ENCODE results near the gene ZNF598. TPM values are rescaled to one million over a fixed set of nuclear protein-coding genes. Genes with fewer than 3 reads are reported as not detected.

Gene ZNF598
- total RNA-seq, 1 experiment from 2014 or later: 57.4 TPM

GRCh38 chr16:2054543-2055245 is 45.1 kb upstream of the ZNF598 start:
- Histone ChIP-seq H3K9me2 (ENCODE audit: insufficient read depth) (no peaks in the 10 kb centered on the region), H3K9ac (ENCODE audit: low read length) (no peak overlapping the region), H4K20me1 (ENCODE audit: insufficient read depth) (no peaks in the 10 kb centered on the region), H3K27me3 (ENCODE audit: insufficient read depth, low read length) (no peaks in the 10 kb centered on the region), H3K9me3 (ENCODE audit: control insufficient read depth in 1 of 2, insufficient read depth in 1 of 2, low read depth in 1 of 2, low read length in 2 of 2) (no peaks in the 10 kb centered on the region), H3K4me3 (replicated peaks in 1 of 2; ENCODE audit: low read depth in 1 of 2, low read length in 2 of 2) (no peak overlapping the region), H3K4me2 (ENCODE audit: low read length) (no peak overlapping the region), H3K27ac (ENCODE audit: low read depth, low read length) (no peak overlapping the region), H3K79me2 (ENCODE audit: insufficient read depth, low read length) (no peaks in the 10 kb centered on the region), H2AFZ (ENCODE audit: low read depth, low read length, poor library complexity, severe bottlenecking) (no peak overlapping the region), H3K36me3 (ENCODE audit: control insufficient read depth in 1 of 2, insufficient read depth in 2 of 2, low read length in 2 of 2) (peaks cover 0 to 3% of the 10 kb centered on the region in 2 experiments; a peak in 2 of 4 replicates), H3K4me1 (ENCODE audit: control insufficient read depth in 1 of 2, insufficient read depth in 2 of 2, low read length in 2 of 2) (no peaks in the 10 kb centered on the region)
- BruUV-seq (replicated peaks): no TSS peak
- POLR2A ChIA-PET: no interaction called here
- CTCF ChIA-PET: no interaction called here
- no peak for TF ChIP-seq RAD21 (IDR thresholded peaks at IDR 0.05; ENCODE audit: low read depth)
- TF ChIP-seq EZH2phosphoT487 (IDR thresholded peaks at IDR 0.05; ENCODE audit: borderline replicate concordance): no peak
- no peak for TF ChIP-seq POLR2AphosphoS5 (IDR thresholded peaks at IDR 0.05; ENCODE audit: low read depth, low read length)
- no peak for TF ChIP-seq YY1 (IDR thresholded peaks at IDR 0.05; ENCODE audit: extremely low read depth, insufficient replicate concordance, low read depth, low read length)
- no peak for ATAC-seq
- RAD21 ChIA-PET (ENCODE audit: low non-redundant PET in 1 of 2, low total read pairs in 2 of 2, uncharacterized antibody in 2 of 2, unreplicated experiment in 2 of 2): no interaction called here
- intact Hi-C loops (cut with micrococcal nuclease): no loop called here
- DNase-seq (ENCODE audit: low read depth, low spot score): no peak

GRCh38 chr16:2053897-2054296 is 44.3 kb upstream of the ZNF598 start:
- ChIA-PET POLR2A (no interaction called here), CTCF (no interaction called here)

More at GRCh38 chr16:2053897-2054296, 44.3 kb upstream of the ZNF598 start:
- Histone ChIP-seq H3K79me2 (ENCODE audit: insufficient read depth, low read length) (0 out of 2 replicates have a peak, but pooled peaks cover under 1% of the 10 kb centered on the region), H3K4me2 (ENCODE audit: low read length) (no peak overlapping the region), H3K9me3 (ENCODE audit: control insufficient read depth in 1 of 2, insufficient read depth in 1 of 2, low read depth in 1 of 2, low read length in 2 of 2) (no peaks in the 10 kb centered on the region), H2AFZ (ENCODE audit: low read depth, low read length, poor library complexity, severe bottlenecking) (no peak overlapping the region), H3K9ac (ENCODE audit: low read length) (no peak overlapping the region), H4K20me1 (ENCODE audit: insufficient read depth) (no peaks in the 10 kb centered on the region), H3K9me2 (ENCODE audit: insufficient read depth) (no peaks in the 10 kb centered on the region), H3K27me3 (ENCODE audit: insufficient read depth, low read length) (no peaks in the 10 kb centered on the region), H3K36me3 (ENCODE audit: control insufficient read depth in 1 of 2, insufficient read depth in 2 of 2, low read length in 2 of 2) (peaks cover 0 to 3% of the 10 kb centered on the region in 2 experiments; a peak in 2 of 4 replicates), H3K4me3 (replicated peaks in 1 of 2; ENCODE audit: low read depth in 1 of 2, low read length in 2 of 2) (no peak overlapping the region), H3K4me1 (ENCODE audit: control insufficient read depth in 1 of 2, insufficient read depth in 2 of 2, low read length in 2 of 2) (peaks cover 0 to 4% of the 10 kb centered on the region in 2 experiments; a peak in 2 of 4 replicates), H3K27ac (ENCODE audit: low read depth, low read length) (no peak overlapping the region)
- TF ChIP-seq CBX3 (IDR thresholded peaks at IDR 0.05; ENCODE audit: low read depth): no peak
- TF ChIP-seq YY1 (IDR thresholded peaks at IDR 0.05; ENCODE audit: extremely low read depth, insufficient replicate concordance, low read depth, low read length): no peak
- TF ChIP-seq FOSL1 (IDR thresholded peaks at IDR 0.05; ENCODE audit: low read depth): no peak
- no peak for TF ChIP-seq CEBPB (IDR thresholded peaks at IDR 0.05; ENCODE audit: low read depth)
- no peak for TF ChIP-seq ZNF274 (IDR thresholded peaks at IDR 0.05; ENCODE audit: low read depth, low read length)
- no peak for TF ChIP-seq JUND (IDR thresholded peaks at IDR 0.05)
- TF ChIP-seq, protein P1, sequence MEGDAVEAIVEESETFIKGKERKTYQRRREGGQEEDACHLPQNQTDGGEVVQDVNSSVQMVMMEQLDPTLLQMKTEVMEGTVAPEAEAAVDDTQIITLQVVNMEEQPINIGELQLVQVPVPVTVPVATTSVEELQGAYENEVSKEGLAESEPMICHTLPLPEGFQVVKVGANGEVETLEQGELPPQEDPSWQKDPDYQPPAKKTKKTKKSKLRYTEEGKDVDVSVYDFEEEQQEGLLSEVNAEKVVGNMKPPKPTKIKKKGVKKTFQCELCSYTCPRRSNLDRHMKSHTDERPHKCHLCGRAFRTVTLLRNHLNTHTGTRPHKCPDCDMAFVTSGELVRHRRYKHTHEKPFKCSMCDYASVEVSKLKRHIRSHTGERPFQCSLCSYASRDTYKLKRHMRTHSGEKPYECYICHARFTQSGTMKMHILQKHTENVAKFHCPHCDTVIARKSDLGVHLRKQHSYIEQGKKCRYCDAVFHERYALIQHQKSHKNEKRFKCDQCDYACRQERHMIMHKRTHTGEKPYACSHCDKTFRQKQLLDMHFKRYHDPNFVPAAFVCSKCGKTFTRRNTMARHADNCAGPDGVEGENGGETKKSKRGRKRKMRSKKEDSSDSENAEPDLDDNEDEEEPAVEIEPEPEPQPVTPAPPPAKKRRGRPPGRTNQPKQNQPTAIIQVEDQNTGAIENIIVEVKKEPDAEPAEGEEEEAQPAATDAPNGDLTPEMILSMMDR (IDR thresholded peaks at IDR 0.05 in 2 of 3, conservative IDR thresholded peaks at IDR 0.05 in 1 of 3; ENCODE audit: borderline replicate concordance in 1 of 3, insufficient read depth in 1 of 3, low read depth in 2 of 3, low read length in 2 of 3): no peak
- no peak for TF ChIP-seq ATF3 (IDR thresholded peaks at IDR 0.05)
- no peak for TF ChIP-seq ELF1 (IDR thresholded peaks at IDR 0.05; ENCODE audit: borderline replicate concordance, low read depth)
- TF ChIP-seq EGR1 (IDR thresholded peaks at IDR 0.05; ENCODE audit: low read depth): no peak
- ATAC-seq (no peak), DNase-seq (ENCODE audit: low read depth, low spot score) (no peak)
- intact Hi-C loops (cut with micrococcal nuclease): no loop called here
- no TSS peak for BruUV-seq (replicated peaks)
- RAD21 ChIA-PET (ENCODE audit: low non-redundant PET in 1 of 2, low total read pairs in 2 of 2, uncharacterized antibody in 2 of 2, unreplicated experiment in 2 of 2): no interaction called here
